SKM-1 (cell line): ENCODE data around the gene CSMD2.
A peak's percentile ranks its signal among the peaks of the same experiment; 100 is the strongest.

Experiments
- DNase-seq: peaks from one replicate; lab custom pipeline; 2025; ENCODE audit not compliant: unreplicated experiment; lab: John Stamatoyannopoulos, UW

The CSMD2 gene

DNA sequence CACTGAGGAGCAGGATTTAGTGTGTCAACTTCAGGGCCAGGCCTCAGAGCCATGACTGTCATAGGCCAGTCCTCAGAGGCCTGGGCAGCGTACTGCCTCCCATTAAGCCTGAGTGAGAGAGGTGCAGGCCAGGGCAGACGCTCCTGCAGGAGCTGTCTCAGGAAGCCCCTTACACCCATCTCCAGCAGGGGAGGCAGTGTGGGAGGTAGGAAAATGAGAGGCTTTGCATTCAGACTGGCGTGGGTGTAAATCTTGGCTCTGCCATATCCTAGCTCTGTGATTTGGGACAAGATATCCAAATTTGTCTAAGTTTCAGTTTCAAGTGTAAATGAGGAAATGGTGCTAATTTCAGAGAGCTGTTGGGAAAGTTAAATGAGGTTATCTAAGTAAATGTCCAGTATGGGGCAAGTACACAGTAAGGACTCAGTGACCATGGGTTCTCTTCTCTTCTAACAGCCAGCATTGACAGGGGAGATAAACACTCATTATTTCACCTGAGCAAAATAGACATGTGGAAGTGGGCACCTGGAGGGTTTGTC, 508.5 kb downstream of the CSMD2 start:
- no peak for DNase-seq

DNA sequence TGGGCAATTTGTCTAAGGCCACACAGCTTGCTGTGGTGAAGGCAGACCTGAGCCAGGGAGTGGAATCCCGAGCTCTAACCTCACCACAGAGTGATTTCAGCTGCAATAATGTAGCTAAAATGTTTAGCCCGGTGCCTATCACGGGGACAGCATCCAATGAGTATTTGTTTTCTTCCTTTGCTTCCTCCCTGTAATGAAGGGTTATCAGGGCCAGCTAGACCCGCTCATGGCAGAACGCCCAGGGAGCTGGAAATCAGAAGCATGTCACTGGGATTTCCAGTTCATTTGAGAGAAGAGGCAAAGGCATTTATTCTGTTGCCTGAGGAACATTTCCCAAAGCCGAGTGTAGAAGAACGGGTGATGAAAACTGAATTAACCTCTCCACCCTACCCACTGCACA, 509.5 kb downstream of the CSMD2 start:
- DNase-seq = no peak

DNA sequence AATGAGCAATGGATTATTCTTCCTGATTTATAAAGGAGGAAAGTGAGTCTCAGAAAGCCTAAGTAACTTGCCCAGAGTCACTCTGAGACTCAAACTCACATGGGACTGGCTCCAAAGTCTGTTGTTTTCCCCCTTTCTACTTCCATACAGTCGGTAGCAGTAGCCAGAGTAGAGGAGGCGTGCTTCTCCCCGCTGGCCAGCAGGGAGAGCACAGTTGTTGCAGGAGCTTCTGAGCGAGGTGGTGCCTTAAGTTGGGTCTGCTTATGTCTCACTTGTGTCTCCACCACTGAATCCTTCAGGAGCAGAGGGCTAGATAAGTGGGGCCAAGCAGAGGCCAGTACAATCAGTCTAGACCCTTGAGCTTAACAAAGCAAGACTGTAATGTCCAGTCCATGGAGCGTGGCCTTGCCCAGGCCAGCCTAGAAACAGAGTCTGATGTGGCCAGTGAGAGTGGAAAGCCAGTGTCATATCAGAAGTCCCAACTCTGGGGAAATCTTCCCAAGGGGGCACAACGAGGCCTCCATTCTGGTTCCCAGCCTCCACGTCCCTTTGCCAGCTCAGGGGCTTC, 510.7 kb downstream of the CSMD2 start:
- DNase-seq = no peak

DNA sequence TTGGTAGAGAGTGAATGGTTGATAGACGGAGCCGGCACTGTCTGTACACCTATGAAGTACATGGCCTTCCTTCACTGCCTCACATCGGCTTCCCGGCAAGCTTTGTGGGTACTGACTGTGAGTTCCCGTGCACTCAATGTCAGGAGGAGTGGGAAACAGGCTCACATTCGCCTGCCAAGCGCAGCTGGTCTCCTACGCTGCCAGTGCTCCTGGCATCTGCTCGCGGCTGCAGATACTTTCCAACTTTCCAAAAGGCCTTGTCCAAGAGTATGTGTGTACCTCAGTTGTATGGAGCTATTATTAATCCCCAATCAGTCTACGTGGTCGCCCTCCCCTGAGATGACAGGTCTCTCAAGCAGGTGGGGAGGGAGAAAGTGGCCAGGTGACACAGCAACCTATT, 511.8 kb downstream of the CSMD2 start:
- no peak for DNase-seq

- DNase-seq = no peak
Observed at GRCh38 chr1:33650708-33651107, 514.3 kb downstream of the CSMD2 start.

DNA sequence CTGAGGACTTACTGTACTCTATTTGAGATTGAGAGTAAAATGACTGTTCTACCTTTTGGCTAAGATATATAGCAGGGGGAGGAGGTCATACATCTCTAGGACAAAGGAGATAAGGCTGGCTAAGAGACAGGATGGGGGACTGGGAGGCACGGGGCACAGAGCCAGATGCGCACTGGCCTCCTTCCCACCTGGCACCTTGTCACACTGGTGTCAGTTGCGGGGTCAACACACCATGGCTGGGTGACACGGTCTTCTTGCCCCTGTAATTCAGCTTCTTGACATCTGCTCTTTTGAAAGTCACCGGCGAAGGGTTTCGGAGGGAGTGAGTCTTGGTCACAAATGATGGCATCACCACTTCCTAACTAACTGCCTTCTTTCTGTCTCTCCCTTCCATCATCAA, 515.3 kb downstream of the CSMD2 start:
- no peak for DNase-seq

DNA sequence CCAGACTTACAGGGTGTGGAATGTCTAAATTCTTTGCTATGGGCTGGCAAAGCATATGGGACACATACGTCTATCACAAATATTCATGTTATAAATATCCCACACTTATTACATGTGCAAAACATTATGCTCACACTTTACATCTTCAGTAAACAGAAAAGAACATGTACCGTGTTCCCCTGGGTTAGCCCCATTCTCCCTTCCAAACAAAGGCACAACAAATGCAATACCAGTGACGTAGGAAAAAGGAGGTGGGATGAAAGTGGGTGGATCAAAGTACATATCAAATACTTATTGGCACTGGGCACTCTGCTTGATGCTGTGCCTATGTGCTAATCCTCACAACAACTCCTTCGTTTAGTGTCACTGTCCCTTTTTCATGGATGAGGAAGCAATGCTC, 521.8 kb downstream of the CSMD2 start:
- DNase-seq = no peak

DNA sequence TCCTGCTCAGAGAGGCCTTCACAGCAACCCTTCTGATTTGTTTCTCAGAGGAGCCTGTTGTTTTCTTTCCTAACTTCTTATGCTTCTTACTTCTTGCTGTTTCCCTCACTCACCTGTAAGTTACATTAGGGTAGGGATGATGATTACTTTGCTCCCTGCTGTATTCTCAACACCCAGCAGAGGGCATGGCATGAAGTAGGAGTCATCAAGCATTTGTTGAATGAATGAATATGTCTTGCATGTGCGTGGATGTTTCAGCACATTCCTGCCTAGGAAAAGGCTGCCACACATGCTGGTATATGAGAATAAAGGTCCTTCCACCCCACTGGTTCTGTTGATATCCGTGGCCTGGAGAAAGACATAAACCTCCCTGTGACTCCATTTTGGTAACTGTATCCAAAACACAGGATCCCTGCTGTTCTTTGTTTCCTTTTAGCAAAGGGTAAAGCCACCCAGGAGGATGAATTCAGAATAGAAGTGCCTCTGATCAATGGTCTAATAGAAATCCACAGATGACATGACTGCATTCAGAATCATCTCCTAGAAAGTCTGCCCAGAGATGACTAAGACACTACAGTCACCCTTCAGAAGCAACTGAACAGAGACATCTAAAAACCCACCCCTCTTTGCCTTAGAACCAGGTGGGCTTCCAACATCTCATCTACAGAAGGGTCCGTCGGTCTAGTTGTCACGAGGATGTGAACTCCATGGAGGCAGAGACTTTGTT, 523.8 kb downstream of the CSMD2 start:
- peak; percentile 11 for DNase-seq

- DNase-seq = no peak
Observed at GRCh38 chr1:33640114-33640660, 524.8 kb downstream of the CSMD2 start.

- DNase-seq = no peak
Observed at GRCh38 chr1:33637846-33638440, 527.1 kb downstream of the CSMD2 start.

DNA sequence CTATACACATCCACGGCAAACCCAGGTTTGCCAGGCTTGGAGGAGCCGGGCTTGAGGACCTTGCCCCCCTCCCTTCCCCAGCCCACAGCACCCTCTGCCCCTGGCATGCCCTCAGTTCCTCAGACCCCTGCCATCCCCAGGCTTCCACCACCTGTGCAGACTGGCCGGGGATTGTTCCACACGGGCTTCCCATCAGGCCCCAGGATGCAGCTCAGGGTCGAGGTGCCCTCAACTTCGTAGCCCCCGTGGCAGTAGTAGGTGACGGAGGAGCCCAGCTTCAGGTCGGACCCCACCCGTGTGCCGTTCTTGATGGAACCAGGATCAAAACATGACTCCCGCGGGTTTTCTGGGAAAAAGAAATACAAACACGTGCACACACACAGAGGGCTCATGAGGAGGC, 528.8 kb downstream of the CSMD2 start:
- DNase-seq = no peak

DNA sequence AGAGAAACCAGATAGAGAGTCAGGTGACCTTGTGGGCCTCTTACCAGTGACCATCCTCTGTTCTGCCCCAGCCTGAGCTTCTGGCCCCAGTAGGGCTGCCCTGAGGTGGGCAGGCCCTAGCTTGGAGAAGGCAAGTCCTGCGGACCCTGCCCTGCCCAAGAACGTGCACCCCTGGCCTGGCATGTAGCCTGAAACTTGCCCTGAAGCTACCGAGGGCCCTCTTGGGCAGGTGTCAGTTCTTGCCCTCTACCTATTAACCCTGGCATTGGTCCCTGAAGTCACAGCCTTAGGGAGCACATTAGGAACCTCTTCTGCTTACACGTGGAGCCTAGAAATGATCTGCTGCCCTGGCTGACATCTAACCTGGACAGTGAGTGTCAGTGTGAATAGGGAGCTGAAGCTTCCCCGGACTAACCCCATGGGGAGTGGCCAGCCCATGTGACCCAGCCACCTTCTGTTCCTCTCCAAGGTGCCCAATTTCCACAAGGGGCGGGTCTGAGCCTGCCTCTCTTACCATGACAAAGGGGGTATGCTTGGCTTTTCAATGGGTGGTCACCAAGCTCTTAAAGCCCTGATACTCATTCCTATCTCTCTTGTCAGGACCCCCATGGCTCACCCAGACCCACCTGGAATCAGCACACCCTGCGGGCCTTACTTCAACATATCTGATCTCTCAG, 529.6 kb downstream of the CSMD2 start:
- no peak for DNase-seq

GRCh38 chr1:33634806-33635205, 530.2 kb downstream of the CSMD2 start:
- no peak for DNase-seq

DNA sequence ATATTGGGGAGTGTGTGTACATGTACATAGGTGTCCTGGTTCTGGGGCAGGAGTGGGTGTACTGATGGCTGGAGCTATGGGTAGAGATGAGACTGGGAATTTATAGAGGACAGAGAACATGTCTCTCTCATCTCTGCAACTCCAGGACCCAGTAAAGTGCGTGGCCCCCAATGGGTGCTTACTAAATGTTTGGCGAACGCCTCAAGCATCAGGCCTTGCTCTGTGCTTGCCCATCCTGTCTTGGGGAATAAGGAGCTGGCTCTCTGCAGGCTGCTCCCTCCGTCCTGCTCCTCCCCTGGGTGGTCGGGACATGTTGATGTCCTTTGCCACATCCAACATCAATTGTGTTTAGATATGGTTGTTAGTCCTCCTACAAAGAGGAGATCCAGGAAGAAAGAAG, 530.9 kb downstream of the CSMD2 start:
- DNase-seq = no peak

GRCh38 chr1:33633019-33633801, 531.8 kb downstream of the CSMD2 start:
- DNase-seq = peak; percentile 10

DNA sequence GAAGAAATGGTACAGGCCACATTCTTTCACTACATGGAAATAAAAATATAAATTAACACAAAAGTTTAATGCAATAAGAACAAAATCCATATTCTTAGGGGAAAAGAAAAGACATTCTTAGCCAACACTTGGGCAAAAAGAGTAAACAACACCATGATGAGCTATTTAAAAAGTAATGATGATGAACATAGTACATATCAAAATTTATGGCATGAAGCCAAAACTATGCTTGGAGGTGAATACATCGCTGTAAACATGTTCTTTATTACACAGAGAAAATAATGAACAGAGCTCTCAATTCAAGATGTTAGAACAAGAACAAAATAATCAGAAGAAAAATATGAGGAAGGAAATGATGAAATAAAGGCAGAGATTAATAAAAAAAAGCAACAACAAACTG, 534.3 kb downstream of the CSMD2 start:
- no peak for DNase-seq

GRCh38 chr1:33626801-33627200, 538.2 kb downstream of the CSMD2 start:
- no peak for DNase-seq

DNA sequence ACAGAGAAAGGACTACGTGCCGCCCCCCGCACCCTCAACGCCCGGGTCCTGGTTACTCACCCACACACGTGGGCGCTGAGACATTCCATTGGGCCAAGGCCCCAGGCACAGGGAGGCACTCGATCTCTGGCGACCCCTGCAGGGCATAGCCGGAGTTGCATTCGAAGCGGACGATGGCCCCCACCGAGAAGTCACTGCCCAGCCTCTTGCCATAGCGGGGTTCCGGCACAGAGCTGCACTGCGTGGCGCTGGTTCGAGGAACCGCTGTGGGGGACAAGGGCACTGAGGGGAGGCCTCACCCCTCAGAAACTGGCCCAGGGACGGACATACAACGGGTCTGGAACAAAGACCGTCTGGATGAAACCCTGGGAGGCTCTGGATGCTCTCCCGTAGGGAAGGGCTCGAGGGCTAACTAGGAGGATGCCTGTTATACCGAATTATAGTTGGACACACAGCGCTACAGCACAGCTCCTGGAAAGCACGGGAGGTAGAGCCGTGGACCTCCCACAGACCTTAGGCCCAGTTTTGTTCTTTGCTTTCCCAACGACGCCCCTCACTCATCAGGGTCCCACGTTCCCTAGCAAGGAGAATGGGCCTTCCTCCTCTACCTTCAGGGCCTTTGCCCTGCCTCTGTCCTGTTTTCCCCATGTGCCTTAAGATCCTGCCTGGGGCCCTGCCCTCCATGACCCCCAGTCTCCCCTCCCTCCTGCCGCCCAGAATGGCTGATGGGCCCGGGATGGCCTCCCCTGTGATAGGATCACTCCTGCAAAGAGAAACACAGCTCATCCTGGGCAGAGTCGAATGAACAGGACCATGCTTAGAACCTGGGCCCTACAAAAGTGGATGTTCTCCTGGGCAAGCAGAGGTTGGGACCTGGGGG, 539.8 kb downstream of the CSMD2 start:
- no peak for DNase-seq

DNA sequence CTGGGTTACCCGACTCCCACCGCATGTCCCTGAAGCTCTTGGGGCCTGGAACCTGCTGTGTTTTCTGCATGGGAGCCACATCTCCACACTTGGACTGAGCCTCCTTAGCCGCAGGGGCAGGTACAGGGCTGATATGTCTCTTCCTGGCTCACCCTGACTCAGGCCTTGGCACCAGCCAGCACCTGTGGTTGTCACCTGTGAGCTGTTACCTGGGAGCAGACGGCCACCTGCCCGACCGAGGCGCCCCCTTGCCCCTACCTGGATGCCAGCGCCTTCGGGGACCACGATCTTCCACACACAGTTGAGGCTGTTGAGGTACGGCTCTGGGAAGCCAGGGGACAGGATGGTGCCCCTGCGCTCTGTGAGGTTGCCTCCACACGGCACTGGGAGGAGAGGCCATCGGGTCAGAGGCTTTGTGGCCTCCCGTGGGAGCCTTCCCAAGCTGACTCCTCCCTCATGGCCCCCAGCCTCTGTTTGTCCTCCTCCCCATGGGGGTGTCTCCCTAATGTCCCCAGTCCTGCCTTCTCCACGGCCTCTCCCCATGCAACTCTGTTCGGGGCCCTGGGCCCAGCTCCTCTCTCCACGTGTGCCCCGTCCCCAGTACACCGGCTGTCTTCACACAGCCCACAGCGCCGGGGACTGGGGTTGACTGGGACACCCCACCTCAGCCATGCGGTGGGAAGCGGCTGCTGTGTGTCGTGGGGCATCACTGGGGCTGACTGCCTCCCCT, 540.6 kb downstream of the CSMD2 start:
- DNase-seq = no peak
